Measurements from ENCODE around the gene OOSP2. TPM values are rescaled to one million over a fixed set of nuclear protein-coding genes. Genes with fewer than 3 reads are reported as not detected.

OOSP2 gene
- total RNA-seq (ENCODE audit: unreplicated experiment) = not detected
- long read RNA-seq = 0 reads

GRCh38 chr11:60040109-60040508 is at the start of gene OOSP2:
OOSP2 (plus strand) TSS chr11:60040409; CDS start chr11:60040460, 51 bp downstream.
- no peak within 1 kb of the TSS for H3K4me3 Mint-ChIP-seq (ENCODE audit: unreplicated experiment)
- TF ChIP-seq CTCF (IDR thresholded peaks at IDR 0.05; ENCODE audit: partially characterized antibody, unreplicated experiment) = no peak
- H3K27ac Mint-ChIP-seq (ENCODE audit: unreplicated experiment) = no peak within 1 kb of the TSS
- H3K27me3 Mint-ChIP-seq (ENCODE audit: unreplicated experiment) = no peaks in the 10 kb centered on the region
- DNase-seq = no peak
- H3K4me1 Mint-ChIP-seq (ENCODE audit: low read depth, unreplicated experiment) = no peaks in the 10 kb centered on the region
- no peaks in the 10 kb centered on the region for H3K36me3 Mint-ChIP-seq (ENCODE audit: unreplicated experiment)
- no peaks in the 10 kb centered on the region for H3K9me3 Mint-ChIP-seq (ENCODE audit: unreplicated experiment)

GRCh38 chr11:59990421-59990820 is 49.8 kb upstream of the OOSP2 start:
- Mint-ChIP-seq H3K4me3 (ENCODE audit: unreplicated experiment) (no peak overlapping the region), H3K4me1 (ENCODE audit: low read depth, unreplicated experiment) (no peaks in the 10 kb centered on the region), H3K9me3 (ENCODE audit: unreplicated experiment) (no peaks in the 10 kb centered on the region), H3K27ac (ENCODE audit: unreplicated experiment) (no peak overlapping the region), H3K36me3 (ENCODE audit: unreplicated experiment) (no peaks in the 10 kb centered on the region), H3K27me3 (ENCODE audit: unreplicated experiment) (peaks cover 2% of the 10 kb centered on the region)
- DNase-seq = no peak
- no peak for TF ChIP-seq CTCF (IDR thresholded peaks at IDR 0.05; ENCODE audit: partially characterized antibody, unreplicated experiment)

- H3K4me3 Mint-ChIP-seq (ENCODE audit: unreplicated experiment) = no peak overlapping the region
- DNase-seq = no peak
- H3K27ac Mint-ChIP-seq (ENCODE audit: unreplicated experiment) = no peak overlapping the region
- no peaks in the 10 kb centered on the region for H3K4me1 Mint-ChIP-seq (ENCODE audit: low read depth, unreplicated experiment)
- H3K9me3 Mint-ChIP-seq (ENCODE audit: unreplicated experiment) = no peaks in the 10 kb centered on the region
- no peaks in the 10 kb centered on the region for H3K36me3 Mint-ChIP-seq (ENCODE audit: unreplicated experiment)
- peaks cover 2% of the 10 kb centered on the region for H3K27me3 Mint-ChIP-seq (ENCODE audit: unreplicated experiment)
- TF ChIP-seq CTCF (IDR thresholded peaks at IDR 0.05; ENCODE audit: partially characterized antibody, unreplicated experiment) = no peak
These were observed 47.8 kb upstream of the OOSP2 start for GRCh38 chr11:59992425-59992824.

- H3K36me3 Mint-ChIP-seq (ENCODE audit: unreplicated experiment) = no peaks in the 10 kb centered on the region
- TF ChIP-seq CTCF (IDR thresholded peaks at IDR 0.05; ENCODE audit: partially characterized antibody, unreplicated experiment) = no peak
- no peaks in the 10 kb centered on the region for H3K27me3 Mint-ChIP-seq (ENCODE audit: unreplicated experiment)
- H3K4me1 Mint-ChIP-seq (ENCODE audit: low read depth, unreplicated experiment) = no peaks in the 10 kb centered on the region
- no peak overlapping the region for H3K27ac Mint-ChIP-seq (ENCODE audit: unreplicated experiment)
- no peak for DNase-seq
- no peak overlapping the region for H3K4me3 Mint-ChIP-seq (ENCODE audit: unreplicated experiment)
- H3K9me3 Mint-ChIP-seq (ENCODE audit: unreplicated experiment) = no peaks in the 10 kb centered on the region
These were observed 42.4 kb upstream of the OOSP2 start for GRCh38 chr11:59997800-59998199.

GRCh38 chr11:59999691-60000090 is 40.5 kb upstream of the OOSP2 start:
- Mint-ChIP-seq H3K36me3 (ENCODE audit: unreplicated experiment) (no peaks in the 10 kb centered on the region), H3K27ac (ENCODE audit: unreplicated experiment) (no peak overlapping the region), H3K4me1 (ENCODE audit: low read depth, unreplicated experiment) (no peaks in the 10 kb centered on the region), H3K4me3 (ENCODE audit: unreplicated experiment) (no peak overlapping the region), H3K9me3 (ENCODE audit: unreplicated experiment) (no peaks in the 10 kb centered on the region), H3K27me3 (ENCODE audit: unreplicated experiment) (no peaks in the 10 kb centered on the region)
- DNase-seq = no peak
- no peak for TF ChIP-seq CTCF (IDR thresholded peaks at IDR 0.05; ENCODE audit: partially characterized antibody, unreplicated experiment)
